ENCODE data around the gene PTPN23. TPM values are rescaled to one million over a fixed set of nuclear protein-coding genes. Genes with fewer than 3 reads are reported as not detected.

PTPN23 gene
- polyA plus RNA-seq, 3 donors: 1.2 to 13.7 (median 1.3) TPM

GRCh38 chr3:47394140-47394870 is 13.5 kb downstream of the PTPN23 start:
- H3K4me3 Mint-ChIP-seq: no peak overlapping the region
- Histone ChIP-seq H3K4me3 (replicated peaks in 1 of 3; ENCODE audit: low read depth in 2 of 3, low read length in 3 of 3) (no peak overlapping the region), H3K9ac (ENCODE audit: insufficient read depth, low read length, poor library complexity, severe bottlenecking) (no peak overlapping the region), H2AFZ (ENCODE audit: insufficient read depth, low read depth, low read length, poor library complexity, severe bottlenecking) (no peak overlapping the region), H3K36me3 (replicated peaks in 1 of 2; ENCODE audit: control insufficient read depth in 1 of 2, insufficient read depth in 2 of 2, low read length in 2 of 2) (peaks cover 25 to 62% of the 10 kb centered on the region in 2 donors), H4K20me1 (ENCODE audit: insufficient read depth, low read length) (peaks cover 90% of the 10 kb centered on the region), H3K27ac (ENCODE audit: low read depth in 1 of 2, low read length in 2 of 2) (no peak overlapping the region), H3K9me3 (replicated peaks in 1 of 2; ENCODE audit: control insufficient read depth in 1 of 2, insufficient read depth in 1 of 2, low read length in 2 of 2) (no peaks in the 10 kb centered on the region), H3K27me3 (ENCODE audit: control insufficient read depth in 2 of 2, insufficient read depth in 2 of 2, low read length in 2 of 2) (no peaks in the 10 kb centered on the region), H3K4me2 (replicated peaks; ENCODE audit: extremely low read depth, low read length, poor library complexity, severe bottlenecking) (no peak overlapping the region), H3K4me1 (ENCODE audit: control insufficient read depth in 1 of 2, insufficient read depth in 2 of 2, low read length in 2 of 2) (no peaks in the 10 kb centered on the region), H3K79me2 (ENCODE audit: insufficient read depth, low read length) (peaks cover 78% of the 10 kb centered on the region)
- H3K27ac Mint-ChIP-seq: peak overlapping the region in 3 of 7 donors; percentile 15 to 89 (median 47)
- peaks cover 0 to 2% (median 0%) of the 10 kb centered on the region in 7 donors for H3K9me3 Mint-ChIP-seq
- no peak for TF ChIP-seq CTCF (IDR thresholded peaks at IDR 0.05)
- intact Hi-C loops (cut with micrococcal nuclease): no loop called here
- WGBS (ENCODE audit: insufficient coverage): 94% methylated on average over 5 of the region's 8 CpGs
- peaks cover 0 to 1% (median 1%) of the 10 kb centered on the region in 3 donors for H3K27me3 Mint-ChIP-seq (ENCODE audit: low read depth in 3 of 3)
- no peak for DNase-seq
- H3K4me1 Mint-ChIP-seq: peaks cover 6% of the 10 kb centered on the region
- peaks cover 28 to 58% of the 10 kb centered on the region in 2 donors for H3K36me3 Mint-ChIP-seq

DNA sequence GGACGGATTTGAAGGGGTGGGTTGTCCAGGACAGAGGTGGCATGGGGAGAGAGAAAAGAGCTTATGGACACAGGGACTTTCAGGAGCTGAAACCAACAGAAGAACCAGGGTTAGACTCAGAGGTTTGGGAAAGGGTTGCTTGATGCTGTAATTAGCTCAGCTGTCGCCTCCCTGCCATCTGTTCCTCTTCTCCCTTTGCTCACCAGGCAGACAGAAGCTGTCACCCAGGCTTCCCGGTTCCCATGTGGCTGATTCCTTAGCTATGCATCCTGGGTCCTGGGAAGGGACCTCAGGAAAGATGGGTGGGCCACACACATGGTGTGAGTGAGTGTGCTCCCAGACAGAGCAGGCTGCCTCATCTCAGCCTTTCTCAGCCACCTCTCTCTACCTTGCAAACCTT is 14.1 kb downstream of the PTPN23 start:
- H3K4me1 ChIP-seq (ENCODE audit: control insufficient read depth in 1 of 2, insufficient read depth in 2 of 2, low read length in 2 of 2): no peaks in the 10 kb centered on the region
- peaks cover 0 to 1% (median 1%) of the 10 kb centered on the region in 3 donors for H3K27me3 Mint-ChIP-seq (ENCODE audit: low read depth in 3 of 3)
- H3K79me2 ChIP-seq (ENCODE audit: insufficient read depth, low read length): peaks cover 81% of the 10 kb centered on the region

More for the DNA sequence above, 14.1 kb downstream of the PTPN23 start:
- Histone ChIP-seq H3K36me3 (replicated peaks in 1 of 2; ENCODE audit: control insufficient read depth in 1 of 2, insufficient read depth in 2 of 2, low read length in 2 of 2) (peaks cover 29 to 67% of the 10 kb centered on the region in 2 donors), H3K9ac (ENCODE audit: insufficient read depth, low read length, poor library complexity, severe bottlenecking) (no peak overlapping the region), H3K27ac (ENCODE audit: low read depth in 1 of 2, low read length in 2 of 2) (peak overlapping the region in 1 of 2 donors; percentile 1), H3K27me3 (ENCODE audit: control insufficient read depth in 2 of 2, insufficient read depth in 2 of 2, low read length in 2 of 2) (no peaks in the 10 kb centered on the region), H3K4me2 (replicated peaks; ENCODE audit: extremely low read depth, low read length, poor library complexity, severe bottlenecking) (no peak overlapping the region), H4K20me1 (ENCODE audit: insufficient read depth, low read length) (peaks cover 93% of the 10 kb centered on the region), H2AFZ (ENCODE audit: insufficient read depth, low read depth, low read length, poor library complexity, severe bottlenecking) (no peak overlapping the region), H3K4me3 (replicated peaks in 1 of 3; ENCODE audit: low read depth in 2 of 3, low read length in 3 of 3) (no peak overlapping the region), H3K9me3 (replicated peaks in 1 of 2; ENCODE audit: control insufficient read depth in 1 of 2, insufficient read depth in 1 of 2, low read length in 2 of 2) (no peaks in the 10 kb centered on the region)
- no peak for TF ChIP-seq CTCF (IDR thresholded peaks at IDR 0.05)
- 100% methylated on average over 1 of the region's 3 CpGs for WGBS (ENCODE audit: insufficient coverage)
- no peak for DNase-seq
- Mint-ChIP-seq H3K9me3 (peaks cover 0 to 2% (median 0%) of the 10 kb centered on the region in 7 donors), H3K27ac (peak overlapping the region in 3 of 7 donors; percentile 15 to 89 (median 47)), H3K4me3 (no peak overlapping the region), H3K36me3 (peaks cover 32 to 62% of the 10 kb centered on the region in 2 donors), H3K4me1 (peaks cover 6% of the 10 kb centered on the region)
- intact Hi-C loops (cut with micrococcal nuclease): no loop called here
